SK-N-SH treated with all-trans-retinoic acid at 6 μM for 48 hours (cell line): ENCODE results near the gene MFAP4.

ENCODE experiments used
- ATAC-seq: fragments of 200-7000 bp; cut with Tn5 transposase; 3 replicates; pipeline ENCODE4 v1.9.1; 2020; ENCODE audit warnings: mild to moderate bottlenecking, moderate library complexity
- ARNTL ChIP-seq: fragments of 450-650 bp; formaldehyde crosslinking; IDR thresholded peaks from 2 replicates; pipeline ENCODE4 v1.5.0; 2020; ENCODE audit warnings: low read depth, mild to moderate bottlenecking, moderate library complexity, borderline replicate concordance
- BACH2 ChIP-seq: fragments of 250-450 bp; sonication (Bioruptor Pico); IDR thresholded peaks from 2 replicates; pipeline ENCODE4 v1.9.0; 2021; ENCODE audit warnings: mild to moderate bottlenecking, borderline replicate concordance
- ESRRG ChIP-seq: fragments of 250-450 bp; sonication (Bioruptor Pico); IDR thresholded peaks from 2 replicates; pipeline ENCODE4 v1.6.1; 2021; ENCODE audit warnings: mild to moderate bottlenecking
- GLIS3 ChIP-seq: fragments of 250-450 bp; sonication (Bioruptor Pico); IDR thresholded peaks from 2 replicates; pipeline ENCODE4 v1.5.0; 2020; ENCODE audit warnings: mild to moderate bottlenecking, moderate library complexity
- ISL1 ChIP-seq: fragments of 250-450 bp; sonication (Bioruptor Pico); IDR thresholded peaks from 2 replicates; pipeline ENCODE4 v2.1.2; 2022; ENCODE audit warnings: mild to moderate bottlenecking, moderate library complexity
- OSR1 ChIP-seq: fragments of 250-450 bp; sonication (Bioruptor Pico); IDR thresholded peaks from 2 replicates; pipeline ENCODE4 v1.8.0; 2022; ENCODE audit warnings: moderate library complexity, mild to moderate bottlenecking, inconsistent platforms
- PPARA ChIP-seq: fragments of 250-450 bp; sonication (Bioruptor Pico); IDR thresholded peaks from 2 replicates; pipeline ENCODE4 v1.5.0; 2020; ENCODE audit warnings: mild to moderate bottlenecking, borderline replicate concordance
- RARB ChIP-seq: fragments of 250-450 bp; sonication (Bioruptor Pico); IDR thresholded peaks from 2 replicates; pipeline ENCODE4 v1.8.0; 2021; ENCODE audit warnings: mild to moderate bottlenecking, moderate library complexity
- SNAI2 ChIP-seq: fragments of 250-450 bp; sonication (Bioruptor Pico); IDR thresholded peaks from 2 replicates; pipeline ENCODE4 v1.5.0; 2020; ENCODE audit warnings: mild to moderate bottlenecking, moderate library complexity
- TCF4 ChIP-seq: fragments of 250-450 bp; sonication (Bioruptor Pico); IDR thresholded peaks from 2 replicates; pipeline ENCODE4 v1.8.0; 2021; ENCODE audit warnings: mild to moderate bottlenecking, moderate library complexity, borderline replicate concordance
- TOX ChIP-seq: fragments of 250-450 bp; sonication (Bioruptor Pico); IDR thresholded peaks from 2 replicates; pipeline ENCODE4 v1.8.0; 2021; ENCODE audit warnings: mild to moderate bottlenecking, moderate library complexity, borderline replicate concordance
- ZC3H10 ChIP-seq: fragments of 250-450 bp; sonication (Bioruptor Pico); IDR thresholded peaks from 2 replicates; pipeline ENCODE4 v1.5.1; 2021; ENCODE audit warnings: mild to moderate bottlenecking, moderate library complexity
- ZFP3 ChIP-seq: fragments of 250-450 bp; sonication (Bioruptor Pico); IDR thresholded peaks from 2 replicates; pipeline ENCODE4 v1.5.0; 2020; ENCODE audit warnings: mild to moderate bottlenecking, moderate library complexity
- ZFP30 ChIP-seq: fragments of 450-650 bp; formaldehyde crosslinking; IDR thresholded peaks from 2 replicates; pipeline ENCODE4 v1.5.0; 2022; ENCODE audit warnings: mild to moderate bottlenecking, moderate library complexity
- ZNF565 ChIP-seq: fragments of 450-650 bp; formaldehyde crosslinking; conservative IDR thresholded peaks from 2 replicates; pipeline ENCODE4 v1.5.0; 2020; ENCODE audit warnings: low read depth, mild to moderate bottlenecking, moderate library complexity
- ZNF70 ChIP-seq: fragments of 450-650 bp; formaldehyde crosslinking; IDR thresholded peaks from 2 replicates; pipeline ENCODE4 v1.5.0; 2020; ENCODE audit warnings: mild to moderate bottlenecking, moderate library complexity
- ZNF8 ChIP-seq: fragments of 450-650 bp; formaldehyde crosslinking; IDR thresholded peaks from 2 replicates; pipeline ENCODE4 v1.5.0; 2020; ENCODE audit warnings: mild to moderate bottlenecking, moderate library complexity
- TF ChIP-seq, protein P1 (sequence below): fragments of 250-450 bp; sonication (Bioruptor Pico); IDR thresholded peaks from 2 replicates; pipeline ENCODE4 v1.5.0; 2020; ENCODE audit warnings: mild to moderate bottlenecking, moderate library complexity
- TF ChIP-seq, protein P2 (sequence below): fragments of 250-450 bp; sonication (Bioruptor Pico); IDR thresholded peaks from 2 replicates; pipeline ENCODE4 v1.8.0; 2021; ENCODE audit warnings: low read depth, mild to moderate bottlenecking, moderate library complexity, borderline replicate concordance
- TF ChIP-seq, protein P3 (sequence below): fragments of 250-450 bp; sonication (Bioruptor Pico); IDR thresholded peaks from 2 replicates; pipeline ENCODE4 v1.8.0; 2020; ENCODE audit warnings: mild to moderate bottlenecking, moderate library complexity, borderline replicate concordance
- TF ChIP-seq, protein P4 (sequence below): fragments of 250-450 bp; sonication (Bioruptor Pico); IDR thresholded peaks from 2 replicates; pipeline ENCODE4 v1.5.1; 2020; ENCODE audit warnings: low read depth, mild to moderate bottlenecking, moderate library complexity
- TF ChIP-seq, protein P5 (sequence below): fragments of 250-450 bp; sonication (Bioruptor Pico); IDR thresholded peaks from 2 replicates; pipeline ENCODE4 v1.5.1; 2021; ENCODE audit warnings: mild to moderate bottlenecking, moderate library complexity

MFAP4 gene

DNA sequence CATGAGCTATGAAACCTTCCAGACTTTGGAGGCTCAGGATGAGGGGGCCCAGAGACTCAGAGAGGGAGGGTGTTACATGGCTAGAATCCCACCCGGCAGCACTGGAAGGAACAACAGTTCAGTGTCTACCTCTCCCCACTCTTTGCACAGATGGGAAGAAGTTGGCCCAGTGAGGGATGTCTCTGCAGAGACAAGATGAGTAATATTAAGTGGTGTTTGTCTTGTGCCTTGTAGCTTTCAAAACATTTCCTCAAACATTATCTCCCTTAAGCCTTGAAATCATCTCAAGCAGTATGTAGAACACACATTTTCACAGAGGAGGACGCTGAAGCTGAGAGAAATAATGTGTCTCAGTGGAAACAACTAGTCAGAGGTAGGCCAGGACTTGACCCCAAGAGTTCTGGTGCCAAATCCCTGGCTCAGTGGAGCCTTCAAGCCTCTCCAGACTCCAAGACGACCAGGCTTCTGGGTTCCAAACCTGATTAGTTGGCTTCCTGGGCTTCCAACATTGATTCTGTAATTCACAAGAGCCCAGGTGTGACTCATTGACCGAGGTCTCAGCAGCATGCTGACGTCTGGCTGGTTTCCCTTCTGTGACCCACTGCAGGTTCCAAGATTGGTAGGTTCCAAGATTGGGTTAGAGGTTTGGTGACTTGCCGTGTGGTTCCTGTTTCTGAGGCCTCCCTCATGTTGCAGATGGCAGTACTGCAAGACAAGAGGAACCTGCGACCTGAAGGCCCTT is 31.4 kb upstream of the MFAP4 start:
- ATAC-seq = peak; percentile 43
- TF ChIP-seq ZFP30 (CRISPR knock-in tag) (no peak), TCF4 (CRISPR knock-in tag) (no peak), TOX (CRISPR knock-in tag) (no peak), ZNF8 (no peak), RARB (CRISPR knock-in tag) (no peak), PPARA (no peak), GLIS3 (no peak), ZFP3 (CRISPR knock-in tag) (no peak)
- TF ChIP-seq, protein P1, sequence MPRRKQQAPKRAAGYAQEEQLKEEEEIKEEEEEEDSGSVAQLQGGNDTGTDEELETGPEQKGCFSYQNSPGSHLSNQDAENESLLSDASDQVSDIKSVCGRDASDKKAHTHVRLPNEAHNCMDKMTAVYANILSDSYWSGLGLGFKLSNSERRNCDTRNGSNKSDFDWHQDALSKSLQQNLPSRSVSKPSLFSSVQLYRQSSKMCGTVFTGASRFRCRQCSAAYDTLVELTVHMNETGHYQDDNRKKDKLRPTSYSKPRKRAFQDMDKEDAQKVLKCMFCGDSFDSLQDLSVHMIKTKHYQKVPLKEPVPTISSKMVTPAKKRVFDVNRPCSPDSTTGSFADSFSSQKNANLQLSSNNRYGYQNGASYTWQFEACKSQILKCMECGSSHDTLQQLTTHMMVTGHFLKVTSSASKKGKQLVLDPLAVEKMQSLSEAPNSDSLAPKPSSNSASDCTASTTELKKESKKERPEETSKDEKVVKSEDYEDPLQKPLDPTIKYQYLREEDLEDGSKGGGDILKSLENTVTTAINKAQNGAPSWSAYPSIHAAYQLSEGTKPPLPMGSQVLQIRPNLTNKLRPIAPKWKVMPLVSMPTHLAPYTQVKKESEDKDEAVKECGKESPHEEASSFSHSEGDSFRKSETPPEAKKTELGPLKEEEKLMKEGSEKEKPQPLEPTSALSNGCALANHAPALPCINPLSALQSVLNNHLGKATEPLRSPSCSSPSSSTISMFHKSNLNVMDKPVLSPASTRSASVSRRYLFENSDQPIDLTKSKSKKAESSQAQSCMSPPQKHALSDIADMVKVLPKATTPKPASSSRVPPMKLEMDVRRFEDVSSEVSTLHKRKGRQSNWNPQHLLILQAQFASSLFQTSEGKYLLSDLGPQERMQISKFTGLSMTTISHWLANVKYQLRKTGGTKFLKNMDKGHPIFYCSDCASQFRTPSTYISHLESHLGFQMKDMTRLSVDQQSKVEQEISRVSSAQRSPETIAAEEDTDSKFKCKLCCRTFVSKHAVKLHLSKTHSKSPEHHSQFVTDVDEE = no peak
- TF ChIP-seq, protein P2, sequence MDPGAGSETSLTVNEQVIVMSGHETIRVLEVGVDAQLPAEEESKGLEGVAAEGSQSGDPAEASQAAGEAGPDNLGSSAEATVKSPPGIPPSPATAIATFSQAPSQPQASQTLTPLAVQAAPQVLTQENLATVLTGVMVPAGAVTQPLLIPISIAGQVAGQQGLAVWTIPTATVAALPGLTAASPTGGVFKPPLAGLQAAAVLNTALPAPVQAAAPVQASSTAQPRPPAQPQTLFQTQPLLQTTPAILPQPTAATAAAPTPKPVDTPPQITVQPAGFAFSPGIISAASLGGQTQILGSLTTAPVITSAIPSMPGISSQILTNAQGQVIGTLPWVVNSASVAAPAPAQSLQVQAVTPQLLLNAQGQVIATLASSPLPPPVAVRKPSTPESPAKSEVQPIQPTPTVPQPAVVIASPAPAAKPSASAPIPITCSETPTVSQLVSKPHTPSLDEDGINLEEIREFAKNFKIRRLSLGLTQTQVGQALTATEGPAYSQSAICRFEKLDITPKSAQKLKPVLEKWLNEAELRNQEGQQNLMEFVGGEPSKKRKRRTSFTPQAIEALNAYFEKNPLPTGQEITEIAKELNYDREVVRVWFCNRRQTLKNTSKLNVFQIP = no peak
- TF ChIP-seq, protein P3, sequence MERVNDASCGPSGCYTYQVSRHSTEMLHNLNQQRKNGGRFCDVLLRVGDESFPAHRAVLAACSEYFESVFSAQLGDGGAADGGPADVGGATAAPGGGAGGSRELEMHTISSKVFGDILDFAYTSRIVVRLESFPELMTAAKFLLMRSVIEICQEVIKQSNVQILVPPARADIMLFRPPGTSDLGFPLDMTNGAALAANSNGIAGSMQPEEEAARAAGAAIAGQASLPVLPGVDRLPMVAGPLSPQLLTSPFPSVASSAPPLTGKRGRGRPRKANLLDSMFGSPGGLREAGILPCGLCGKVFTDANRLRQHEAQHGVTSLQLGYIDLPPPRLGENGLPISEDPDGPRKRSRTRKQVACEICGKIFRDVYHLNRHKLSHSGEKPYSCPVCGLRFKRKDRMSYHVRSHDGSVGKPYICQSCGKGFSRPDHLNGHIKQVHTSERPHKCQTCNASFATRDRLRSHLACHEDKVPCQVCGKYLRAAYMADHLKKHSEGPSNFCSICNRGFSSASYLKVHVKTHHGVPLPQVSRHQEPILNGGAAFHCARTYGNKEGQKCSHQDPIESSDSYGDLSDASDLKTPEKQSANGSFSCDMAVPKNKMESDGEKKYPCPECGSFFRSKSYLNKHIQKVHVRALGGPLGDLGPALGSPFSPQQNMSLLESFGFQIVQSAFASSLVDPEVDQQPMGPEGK = no peak
- TF ChIP-seq, protein P4, sequence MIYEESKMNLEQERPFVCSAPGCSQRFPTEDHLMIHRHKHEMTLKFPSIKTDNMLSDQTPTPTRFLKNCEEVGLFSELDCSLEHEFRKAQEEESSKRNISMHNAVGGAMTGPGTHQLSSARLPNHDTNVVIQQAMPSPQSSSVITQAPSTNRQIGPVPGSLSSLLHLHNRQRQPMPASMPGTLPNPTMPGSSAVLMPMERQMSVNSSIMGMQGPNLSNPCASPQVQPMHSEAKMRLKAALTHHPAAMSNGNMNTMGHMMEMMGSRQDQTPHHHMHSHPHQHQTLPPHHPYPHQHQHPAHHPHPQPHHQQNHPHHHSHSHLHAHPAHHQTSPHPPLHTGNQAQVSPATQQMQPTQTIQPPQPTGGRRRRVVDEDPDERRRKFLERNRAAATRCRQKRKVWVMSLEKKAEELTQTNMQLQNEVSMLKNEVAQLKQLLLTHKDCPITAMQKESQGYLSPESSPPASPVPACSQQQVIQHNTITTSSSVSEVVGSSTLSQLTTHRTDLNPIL (CRISPR knock-in tag) = no peak

DNA sequence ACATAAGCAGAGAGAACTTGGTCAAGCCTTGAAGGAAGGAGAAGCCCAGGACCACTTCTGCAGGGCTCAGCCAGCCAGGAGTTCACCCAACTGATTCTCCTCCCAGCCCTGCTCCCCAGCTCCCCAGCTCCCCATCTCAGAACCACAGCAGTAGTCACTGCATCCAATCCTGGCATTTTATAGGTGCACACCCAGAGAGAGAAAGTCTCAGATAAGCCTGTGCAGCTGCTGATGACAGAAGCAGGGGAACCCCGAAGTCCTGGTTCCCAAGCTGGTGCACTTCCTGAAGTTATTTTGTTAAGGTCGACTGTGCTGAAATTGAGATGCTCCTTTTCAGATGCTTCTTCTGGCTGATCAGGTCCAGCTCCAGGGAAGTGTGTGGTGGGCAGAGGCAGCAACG is 30.6 kb upstream of the MFAP4 start:
- no peak; the same call in 2 of the 3 replicates for ATAC-seq
- TF ChIP-seq OSR1 (CRISPR knock-in tag) = no peak
- TF ChIP-seq ZC3H10 (CRISPR knock-in tag) = no peak
- TF ChIP-seq PPARA = no peak
- TF ChIP-seq, protein P5, sequence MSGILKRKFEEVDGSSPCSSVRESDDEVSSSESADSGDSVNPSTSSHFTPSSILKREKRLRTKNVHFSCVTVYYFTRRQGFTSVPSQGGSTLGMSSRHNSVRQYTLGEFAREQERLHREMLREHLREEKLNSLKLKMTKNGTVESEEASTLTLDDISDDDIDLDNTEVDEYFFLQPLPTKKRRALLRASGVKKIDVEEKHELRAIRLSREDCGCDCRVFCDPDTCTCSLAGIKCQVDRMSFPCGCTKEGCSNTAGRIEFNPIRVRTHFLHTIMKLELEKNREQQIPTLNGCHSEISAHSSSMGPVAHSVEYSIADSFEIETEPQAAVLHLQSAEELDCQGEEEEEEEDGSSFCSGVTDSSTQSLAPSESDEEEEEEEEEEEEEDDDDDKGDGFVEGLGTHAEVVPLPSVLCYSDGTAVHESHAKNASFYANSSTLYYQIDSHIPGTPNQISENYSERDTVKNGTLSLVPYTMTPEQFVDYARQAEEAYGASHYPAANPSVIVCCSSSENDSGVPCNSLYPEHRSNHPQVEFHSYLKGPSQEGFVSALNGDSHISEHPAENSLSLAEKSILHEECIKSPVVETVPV = no peak
- no peak for TF ChIP-seq TCF4 (CRISPR knock-in tag)
- no peak for TF ChIP-seq ARNTL (CRISPR knock-in tag)
- TF ChIP-seq ZFP3 (CRISPR knock-in tag) = no peak
- no peak for TF ChIP-seq ZNF70 (CRISPR knock-in tag)
- TF ChIP-seq ZFP30 (CRISPR knock-in tag) = no peak
- TF ChIP-seq SNAI2 (CRISPR knock-in tag) = no peak
- no peak for TF ChIP-seq RARB (CRISPR knock-in tag)
- no peak for TF ChIP-seq ZNF565 (CRISPR knock-in tag)
- TF ChIP-seq ESRRG = no peak
- TF ChIP-seq, protein P4 (CRISPR knock-in tag) = no peak
- no peak for TF ChIP-seq ISL1 (CRISPR knock-in tag)
- no peak for TF ChIP-seq BACH2 (CRISPR knock-in tag)
- no peak for TF ChIP-seq ZNF8
- TF ChIP-seq, protein P3 = no peak
- TF ChIP-seq, protein P1 = no peak
